ENCODE measurements around the gene RFLNA.
"Not testable (repeated sequence)": the region's sequence is repeated elsewhere in the genome, so short reads cannot be mapped to it uniquely, and the experiment has no call there.

The RFLNA gene

GRCh38 chr12:124283326-124283725 lies 11.6 kb upstream of the RFLNA start:
- DNase-seq (ENCODE audit: low spot score), result no peak

- DNase-seq (ENCODE audit: low spot score), result no peak
These were observed 10.5 kb upstream of the RFLNA start for GRCh38 chr12:124284368-124284767.

- DNase-seq (ENCODE audit: low spot score), result no peak
These were observed 8.5 kb upstream of the RFLNA start for GRCh38 chr12:124286414-124286813.

GRCh38 chr12:124286971-124287370 lies 7.9 kb upstream of the RFLNA start:
- DNase-seq (ENCODE audit: low spot score), result no peak

- DNase-seq (ENCODE audit: low spot score), result no peak
These were observed 5.0 kb upstream of the RFLNA start for GRCh38 chr12:124289634-124290600.

- DNase-seq (ENCODE audit: low spot score), result no peak
These were observed 2.5 kb upstream of the RFLNA start for GRCh38 chr12:124292385-124292784.

- DNase-seq (ENCODE audit: low spot score), result no peak
These were observed 1.4 kb upstream of the RFLNA start for GRCh38 chr12:124293286-124294003.

- DNase-seq (ENCODE audit: low spot score), result no peak
These were observed 652 bp downstream of the RFLNA start for GRCh38 chr12:124295431-124296058.

- DNase-seq (ENCODE audit: low spot score), result no peak
These were observed 1.5 kb downstream of the RFLNA start for GRCh38 chr12:124296295-124296915.

- DNase-seq (ENCODE audit: low spot score), result no peak
These were observed 2.0 kb downstream of the RFLNA start for GRCh38 chr12:124296916-124297351.

- DNase-seq (ENCODE audit: low spot score), result no peak
These were observed 2.5 kb downstream of the RFLNA start for GRCh38 chr12:124297389-124297788.

GRCh38 chr12:124297856-124298255 lies 3.0 kb downstream of the RFLNA start:
- DNase-seq (ENCODE audit: low spot score), result no peak

- DNase-seq (ENCODE audit: low spot score), result no peak
These were observed 4.0 kb downstream of the RFLNA start for GRCh38 chr12:124298685-124299410.

GRCh38 chr12:124299628-124300388 lies 4.9 kb downstream of the RFLNA start:
- DNase-seq (ENCODE audit: low spot score), result no peak

GRCh38 chr12:124300657-124301056 lies 5.8 kb downstream of the RFLNA start:
- DNase-seq (ENCODE audit: low spot score), result not testable (repeated sequence)

- no peak for DNase-seq (ENCODE audit: low spot score)
These were observed 6.3 kb downstream of the RFLNA start for GRCh38 chr12:124301084-124301654.

GRCh38 chr12:124302241-124302806 lies 7.4 kb downstream of the RFLNA start:
- DNase-seq (ENCODE audit: low spot score), result no peak

- no peak for DNase-seq (ENCODE audit: low spot score)
These were observed 8.1 kb downstream of the RFLNA start for GRCh38 chr12:124302807-124303578.

All from CD4-positive, alpha-beta T cell treated with Interleukin-15 for 4 hours (primary cell).